ENCODE measurements around the gene NTNG1. TPM values are rescaled to one million over a fixed set of nuclear protein-coding genes. Genes with fewer than 3 reads are reported as not detected.

The NTNG1 gene
- total and polyA plus RNA-seq, 2 of the 13 experiments (the other 11 are each of a cell fraction or from before 2014, with no cell fraction given): not detected

DNA sequence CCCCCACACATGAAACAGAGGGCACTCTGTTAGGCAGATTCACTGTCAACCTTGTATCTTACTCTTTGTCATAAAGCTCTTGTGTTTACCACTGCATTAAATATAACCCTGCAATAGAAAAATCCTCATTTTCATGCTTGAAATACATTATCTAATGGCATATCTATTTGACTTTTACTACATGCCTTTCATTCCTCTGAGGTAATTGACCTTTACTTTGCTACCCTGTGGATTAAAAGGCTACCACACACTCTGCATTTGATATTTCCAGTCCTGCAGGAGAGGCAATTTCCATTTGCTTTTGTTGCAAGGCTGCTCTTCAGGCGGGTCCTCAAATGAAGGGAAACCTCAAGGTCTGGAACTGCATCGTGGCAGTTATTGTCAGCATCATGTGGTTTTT lies 238.0 kb downstream of the NTNG1 start:
- WGBS (ENCODE audit: low lambda C conversion rate): 3% methylated on average over 2 of the region's 2 CpGs
- Histone ChIP-seq H3K79me2 (ENCODE audit: insufficient read depth, low read length) (no peaks in the 10 kb centered on the region), H3K4me3 (replicated peaks in 1 of 3; ENCODE audit: insufficient read depth in 1 of 3, low read depth in 2 of 3, low read length in 3 of 3) (no peak overlapping the region), H3K36me3 (replicated peaks in 1 of 2; ENCODE audit: control insufficient read depth in 1 of 2, insufficient read depth in 2 of 2, low read length in 2 of 2) (no peaks in the 10 kb centered on the region), H3K9ac (ENCODE audit: insufficient read depth, low read depth, low read length) (no peak overlapping the region), H2AFZ (ENCODE audit: low read length) (no peak overlapping the region), H3K27ac (ENCODE audit: extremely low read length, insufficient read depth, low read length) (no peak overlapping the region), H4K20me1 (ENCODE audit: insufficient read depth, low read length) (no peaks in the 10 kb centered on the region), H3K4me2 (ENCODE audit: low read depth, low read length) (no peak overlapping the region), H3K4me1 (ENCODE audit: insufficient read depth, low read length) (no peaks in the 10 kb centered on the region), H3K27me3 (ENCODE audit: control insufficient read depth in 1 of 2, insufficient read depth in 2 of 2, low read length in 2 of 2) (no peaks in the 10 kb centered on the region; a peak in 1 of 5 replicates), H3K9me3 (ENCODE audit: low read length) (no peaks in the 10 kb centered on the region)
- no peak for ATAC-seq
- intact Hi-C loops (cut with micrococcal nuclease; ENCODE audit: unreplicated experiment): no loop called here
- CTCF ChIA-PET (ENCODE audit: low intra/inter-chr PET ratio, low total read pairs): no interaction called here
- POLR2A ChIA-PET: no interaction called here
- no TSS peak for BruUV-seq (replicated peaks)
- no peak for DNase-seq (ENCODE audit: low spot score)
- in situ Hi-C loops (cut with HindIII; ENCODE audit: extremely low pct_ligation_motif_present, low pct_unique_long_range_greater_than_20kb): no loop called here
- FAIRE-seq: no peak
- TF ChIP-seq, protein P1, sequence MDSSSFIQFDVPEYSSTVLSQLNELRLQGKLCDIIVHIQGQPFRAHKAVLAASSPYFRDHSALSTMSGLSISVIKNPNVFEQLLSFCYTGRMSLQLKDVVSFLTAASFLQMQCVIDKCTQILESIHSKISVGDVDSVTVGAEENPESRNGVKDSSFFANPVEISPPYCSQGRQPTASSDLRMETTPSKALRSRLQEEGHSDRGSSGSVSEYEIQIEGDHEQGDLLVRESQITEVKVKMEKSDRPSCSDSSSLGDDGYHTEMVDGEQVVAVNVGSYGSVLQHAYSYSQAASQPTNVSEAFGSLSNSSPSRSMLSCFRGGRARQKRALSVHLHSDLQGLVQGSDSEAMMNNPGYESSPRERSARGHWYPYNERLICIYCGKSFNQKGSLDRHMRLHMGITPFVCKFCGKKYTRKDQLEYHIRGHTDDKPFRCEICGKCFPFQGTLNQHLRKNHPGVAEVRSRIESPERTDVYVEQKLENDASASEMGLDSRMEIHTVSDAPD (CRISPR knock-in tag; IDR thresholded peaks at IDR 0.05): no peak
- TF ChIP-seq HNRNPUL1 (IDR thresholded peaks at IDR 0.05; ENCODE audit: low read depth, low read length) (no peak), PAX8 (CRISPR knock-in tag; IDR thresholded peaks at IDR 0.05; ENCODE audit: borderline replicate concordance) (no peak), RBFOX2 (IDR thresholded peaks at IDR 0.05; ENCODE audit: low read depth, low read length) (no peak), ZNF766 (CRISPR knock-in tag; IDR thresholded peaks at IDR 0.05; ENCODE audit: borderline replicate concordance) (no peak), ZNF776 (CRISPR knock-in tag; IDR thresholded peaks at IDR 0.05) (no peak), TMF1 (CRISPR knock-in tag; IDR thresholded peaks at IDR 0.05; ENCODE audit: low read depth) (no peak), ERF (CRISPR knock-in tag; IDR thresholded peaks at IDR 0.05) (no peak), IKZF1 (IDR thresholded peaks at IDR 0.05) (no peak), RAD21 (CRISPR knock-in tag; IDR thresholded peaks at IDR 0.05) (no peak), ZBTB7A (CRISPR knock-in tag; IDR thresholded peaks at IDR 0.05) (no peak)
- TF ChIP-seq, protein P2, sequence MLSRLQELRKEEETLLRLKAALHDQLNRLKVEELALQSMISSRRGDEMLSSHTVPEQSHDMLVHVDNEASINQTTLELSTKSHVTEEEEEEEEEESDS (CRISPR knock-in tag; IDR thresholded peaks at IDR 0.05; ENCODE audit: borderline replicate concordance): no peak
- TF ChIP-seq, protein P3, sequence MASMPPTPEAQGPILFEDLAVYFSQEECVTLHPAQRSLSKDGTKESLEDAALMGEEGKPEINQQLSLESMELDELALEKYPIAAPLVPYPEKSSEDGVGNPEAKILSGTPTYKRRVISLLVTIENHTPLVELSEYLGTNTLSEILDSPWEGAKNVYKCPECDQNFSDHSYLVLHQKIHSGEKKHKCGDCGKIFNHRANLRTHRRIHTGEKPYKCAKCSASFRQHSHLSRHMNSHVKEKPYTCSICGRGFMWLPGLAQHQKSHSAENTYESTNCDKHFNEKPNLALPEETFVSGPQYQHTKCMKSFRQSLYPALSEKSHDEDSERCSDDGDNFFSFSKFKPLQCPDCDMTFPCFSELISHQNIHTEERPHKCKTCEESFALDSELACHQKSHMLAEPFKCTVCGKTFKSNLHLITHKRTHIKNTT (CRISPR knock-in tag; IDR thresholded peaks at IDR 0.05): no peak
- TF ChIP-seq, protein P4, sequence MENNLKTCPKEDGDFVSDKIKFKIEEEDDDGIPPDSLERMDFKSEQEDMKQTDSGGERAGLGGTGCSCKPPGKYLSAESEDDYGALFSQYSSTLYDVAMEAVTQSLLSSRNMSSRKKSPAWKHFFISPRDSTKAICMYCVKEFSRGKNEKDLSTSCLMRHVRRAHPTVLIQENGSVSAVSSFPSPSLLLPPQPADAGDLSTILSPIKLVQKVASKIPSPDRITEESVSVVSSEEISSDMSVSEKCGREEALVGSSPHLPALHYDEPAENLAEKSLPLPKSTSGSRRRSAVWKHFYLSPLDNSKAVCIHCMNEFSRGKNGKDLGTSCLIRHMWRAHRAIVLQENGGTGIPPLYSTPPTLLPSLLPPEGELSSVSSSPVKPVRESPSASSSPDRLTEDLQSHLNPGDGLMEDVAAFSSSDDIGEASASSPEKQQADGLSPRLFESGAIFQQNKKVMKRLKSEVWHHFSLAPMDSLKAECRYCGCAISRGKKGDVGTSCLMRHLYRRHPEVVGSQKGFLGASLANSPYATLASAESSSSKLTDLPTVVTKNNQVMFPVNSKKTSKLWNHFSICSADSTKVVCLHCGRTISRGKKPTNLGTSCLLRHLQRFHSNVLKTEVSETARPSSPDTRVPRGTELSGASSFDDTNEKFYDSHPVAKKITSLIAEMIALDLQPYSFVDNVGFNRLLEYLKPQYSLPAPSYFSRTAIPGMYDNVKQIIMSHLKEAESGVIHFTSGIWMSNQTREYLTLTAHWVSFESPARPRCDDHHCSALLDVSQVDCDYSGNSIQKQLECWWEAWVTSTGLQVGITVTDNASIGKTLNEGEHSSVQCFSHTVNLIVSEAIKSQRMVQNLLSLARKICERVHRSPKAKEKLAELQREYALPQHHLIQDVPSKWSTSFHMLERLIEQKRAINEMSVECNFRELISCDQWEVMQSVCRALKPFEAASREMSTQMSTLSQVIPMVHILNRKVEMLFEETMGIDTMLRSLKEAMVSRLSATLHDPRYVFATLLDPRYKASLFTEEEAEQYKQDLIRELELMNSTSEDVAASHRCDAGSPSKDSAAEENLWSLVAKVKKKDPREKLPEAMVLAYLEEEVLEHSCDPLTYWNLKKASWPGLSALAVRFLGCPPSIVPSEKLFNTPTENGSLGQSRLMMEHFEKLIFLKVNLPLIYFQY (CRISPR knock-in tag; IDR thresholded peaks at IDR 0.05; ENCODE audit: borderline replicate concordance): no peak
